Lower leg skin (tissue), 4 donors: ENCODE results near the gene MMP24. TPM values are rescaled to one million over a fixed set of nuclear protein-coding genes. Genes with fewer than 3 reads are reported as not detected.

Experiments
- DNase-seq, 2 donors: peaks; one replicate each; pipeline ENCODE4 v3.0.0-alpha.2; 2019; ENCODE audit warnings: low spot score in 2 of 2
- H3K4me3 ChIP-seq: fragments of 200-600 bp; sonication (generic); 2 replicates; pipeline ENCODE4 v1.5.1; 2017; ENCODE audit warnings: mild to moderate bottlenecking, low read depth; ENCODE audit not compliant: poor library complexity, severe bottlenecking
- POLR2A ChIP-seq, 2 donors: fragments of 450-650 bp; IDR thresholded peaks; one replicate each; pipeline ENCODE4 v1.6.1; 2016 to 2017; ENCODE audit warnings: antibody characterized with exemption in 2 of 2, mild to moderate bottlenecking in 1 of 2, moderate library complexity in 1 of 2
- WGBS, 2 donors: methylation state at CpG; one replicate each; pipeline ENCODE4 v1.1.5; 2018; 5-methylcytosine and 5-hydroxymethylcytosine counted together
- intact Hi-C: fragments of 100-400 bp; cut with DNase I; formaldehyde crosslinking; loops from one replicate; pipeline ENCODE4 v1.15.0; 2023; ENCODE audit warnings: low total_unique reads
- total RNA-seq, 4 donors: library from RNA; depleted of rRNA; stranded (reverse); fragments of >200 nt; gene quantifications; one replicate each; pipeline ENCODE4 v1.1.0, GENCODE V29; 2016
- TF ChIP-seq, protein P1 (sequence below), 3 donors: fragments of 450-650 bp; IDR thresholded peaks; one replicate each; pipeline ENCODE4 v1.5.1; 2016; ENCODE audit warnings: antibody characterized with exemption in 3 of 3, mild to moderate bottlenecking in 3 of 3, moderate library complexity in 2 of 3

MMP24 gene
- total RNA-seq, 4 donors from 2014 or later = 0.11 to 0.71 (median 0.27) TPM; not detected in 1

DNA sequence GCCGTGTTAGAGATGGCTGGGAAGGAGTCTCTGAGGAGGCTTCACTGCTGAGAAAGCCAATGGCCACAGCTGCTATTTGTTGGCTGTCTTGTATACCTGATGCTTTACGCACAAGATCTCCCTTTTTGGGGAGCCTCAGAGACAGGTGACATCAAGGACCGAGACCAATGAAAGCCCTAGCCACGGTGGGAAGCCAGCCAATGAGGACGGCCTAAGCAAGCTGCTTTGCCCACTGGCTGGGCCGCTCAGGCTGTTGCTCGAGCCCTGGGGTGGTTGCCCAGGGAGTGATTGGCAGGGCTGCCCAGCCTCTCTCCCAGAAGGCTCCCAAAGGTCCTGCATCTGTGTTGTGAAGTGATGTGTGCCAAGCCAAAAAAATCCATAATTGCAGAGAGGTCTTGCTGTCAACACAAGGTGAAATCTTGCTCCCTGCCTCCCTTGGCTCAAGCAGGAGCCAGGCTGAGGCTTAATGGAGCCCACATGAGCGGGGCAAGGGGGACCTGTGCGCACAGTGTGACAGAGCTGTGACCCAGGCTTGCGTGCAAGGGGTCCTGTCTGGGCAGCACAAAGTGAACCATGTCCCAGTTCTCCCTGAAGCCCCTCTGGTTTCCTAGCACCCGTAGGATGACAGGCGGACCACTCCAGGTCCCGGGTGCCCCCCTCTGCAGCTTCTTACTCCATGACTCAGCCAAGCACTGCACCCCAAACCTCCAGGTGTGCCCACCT, 47.1 kb downstream of the MMP24 start:
- intact Hi-C loops = no loop called here
- DNase-seq = no peak
- TF ChIP-seq, protein P1, sequence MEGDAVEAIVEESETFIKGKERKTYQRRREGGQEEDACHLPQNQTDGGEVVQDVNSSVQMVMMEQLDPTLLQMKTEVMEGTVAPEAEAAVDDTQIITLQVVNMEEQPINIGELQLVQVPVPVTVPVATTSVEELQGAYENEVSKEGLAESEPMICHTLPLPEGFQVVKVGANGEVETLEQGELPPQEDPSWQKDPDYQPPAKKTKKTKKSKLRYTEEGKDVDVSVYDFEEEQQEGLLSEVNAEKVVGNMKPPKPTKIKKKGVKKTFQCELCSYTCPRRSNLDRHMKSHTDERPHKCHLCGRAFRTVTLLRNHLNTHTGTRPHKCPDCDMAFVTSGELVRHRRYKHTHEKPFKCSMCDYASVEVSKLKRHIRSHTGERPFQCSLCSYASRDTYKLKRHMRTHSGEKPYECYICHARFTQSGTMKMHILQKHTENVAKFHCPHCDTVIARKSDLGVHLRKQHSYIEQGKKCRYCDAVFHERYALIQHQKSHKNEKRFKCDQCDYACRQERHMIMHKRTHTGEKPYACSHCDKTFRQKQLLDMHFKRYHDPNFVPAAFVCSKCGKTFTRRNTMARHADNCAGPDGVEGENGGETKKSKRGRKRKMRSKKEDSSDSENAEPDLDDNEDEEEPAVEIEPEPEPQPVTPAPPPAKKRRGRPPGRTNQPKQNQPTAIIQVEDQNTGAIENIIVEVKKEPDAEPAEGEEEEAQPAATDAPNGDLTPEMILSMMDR (IDR thresholded peaks at IDR 0.05) = no peak
- WGBS, 2 donors = 80 to 81% methylated on average over 13 of the region's 13 CpGs
- no peak overlapping the region for H3K4me3 ChIP-seq

DNA sequence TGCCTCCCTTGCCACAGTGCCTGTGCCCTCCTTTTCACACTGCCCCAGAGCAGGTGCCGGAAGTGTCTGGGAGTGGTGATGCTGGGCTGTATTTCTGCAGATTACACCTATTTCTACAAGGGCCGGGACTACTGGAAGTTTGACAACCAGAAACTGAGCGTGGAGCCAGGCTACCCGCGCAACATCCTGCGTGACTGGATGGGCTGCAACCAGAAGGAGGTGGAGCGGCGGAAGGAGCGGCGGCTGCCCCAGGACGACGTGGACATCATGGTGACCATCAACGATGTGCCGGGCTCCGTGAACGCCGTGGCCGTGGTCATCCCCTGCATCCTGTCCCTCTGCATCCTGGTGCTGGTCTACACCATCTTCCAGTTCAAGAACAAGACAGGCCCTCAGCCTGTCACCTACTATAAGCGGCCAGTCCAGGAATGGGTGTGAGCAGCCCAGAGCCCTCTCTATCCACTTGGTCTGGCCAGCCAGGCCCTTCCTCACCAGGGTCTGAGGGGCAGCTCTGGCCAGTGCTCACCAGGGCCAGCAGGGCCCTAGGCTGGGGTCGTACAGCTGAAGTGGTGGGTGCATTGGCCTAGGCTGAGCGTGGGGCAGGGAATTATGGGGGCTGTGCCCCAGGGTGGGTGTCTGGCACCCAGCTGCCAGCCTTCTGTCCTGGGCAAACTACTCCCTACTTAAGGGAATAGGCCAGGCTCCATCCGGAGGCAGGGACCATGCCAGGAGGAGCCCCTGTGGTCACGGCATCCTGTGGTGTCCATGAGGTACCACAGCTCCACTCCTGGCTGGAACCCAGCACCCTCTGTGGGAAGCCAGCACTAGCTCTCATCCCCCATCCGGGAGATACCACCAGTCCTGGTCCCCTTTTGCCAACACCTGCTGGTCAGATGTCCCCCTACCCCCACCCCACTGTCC, 47.9 kb downstream of the MMP24 start:
- H3K4me3 ChIP-seq = no peak overlapping the region
- TF ChIP-seq, protein P1 (IDR thresholded peaks at IDR 0.05) = no peak
- TF ChIP-seq POLR2A (IDR thresholded peaks at IDR 0.05) = no peak
- intact Hi-C loops = no loop called here
- WGBS, 2 donors = 86% methylated on average over 23 to 24 of the region's 24 CpGs
- DNase-seq = no peak

DNA sequence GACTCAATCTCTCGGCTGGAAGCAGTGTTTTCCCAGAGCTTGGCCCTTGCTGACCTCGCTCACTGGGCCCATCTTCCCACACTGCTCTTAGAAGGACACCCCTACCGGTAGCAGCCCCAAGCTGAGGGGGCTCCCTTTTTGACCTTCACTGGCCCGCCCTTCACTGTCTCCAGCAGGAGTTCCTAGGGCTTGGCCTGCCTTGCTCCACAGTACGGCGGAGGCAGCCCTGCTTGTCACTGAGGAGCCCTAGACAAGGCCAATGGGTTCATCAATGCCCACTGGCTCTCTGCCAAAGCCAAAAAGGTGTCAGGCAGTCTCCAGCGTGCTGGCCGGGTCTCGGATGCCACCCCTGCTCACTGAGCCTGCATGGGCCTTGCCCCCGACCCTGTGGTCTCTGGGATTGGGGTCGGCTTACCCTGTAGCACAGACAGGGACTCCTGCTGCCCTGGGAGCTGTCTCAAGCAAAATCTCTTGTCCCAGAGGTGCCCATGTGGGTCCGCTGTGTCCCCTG, 49.3 kb downstream of the MMP24 start:
- TF ChIP-seq, protein P1 (IDR thresholded peaks at IDR 0.05) = no peak
- no peak for TF ChIP-seq POLR2A (IDR thresholded peaks at IDR 0.05)
- 88 to 90% methylated on average over 8 to 12 of the region's 12 CpGs for WGBS, 2 donors
- no peak overlapping the region for H3K4me3 ChIP-seq
- intact Hi-C loops = no loop called here
- DNase-seq = no peak

DNA sequence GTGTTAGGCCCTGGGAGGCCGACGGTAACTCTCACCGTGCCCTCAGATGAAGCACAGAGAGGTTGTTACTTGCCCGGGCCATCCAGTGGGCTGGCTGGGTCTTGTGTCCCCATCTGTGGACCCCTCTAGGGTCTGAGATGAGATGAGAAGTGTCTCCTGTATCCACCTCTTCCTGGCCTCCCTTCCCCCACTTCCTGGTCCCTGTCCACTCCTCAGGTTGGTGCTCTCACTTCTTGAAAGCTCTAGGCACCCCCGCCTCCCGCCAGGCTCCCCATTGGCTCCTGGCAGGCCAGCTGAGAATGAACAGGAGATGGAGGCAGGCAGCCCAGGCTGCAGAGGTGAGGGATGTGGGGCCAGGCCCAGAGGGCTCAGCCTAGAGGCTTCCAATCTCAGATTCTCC, 49.9 kb downstream of the MMP24 start:
- H3K4me3 ChIP-seq = no peak overlapping the region
- intact Hi-C loops = no loop called here
- 87 to 95% methylated on average over 5 to 6 of the region's 6 CpGs for WGBS, 2 donors
- no peak for DNase-seq
- TF ChIP-seq, protein P1 (IDR thresholded peaks at IDR 0.05) = no peak
- no peak for TF ChIP-seq POLR2A (IDR thresholded peaks at IDR 0.05)

DNA sequence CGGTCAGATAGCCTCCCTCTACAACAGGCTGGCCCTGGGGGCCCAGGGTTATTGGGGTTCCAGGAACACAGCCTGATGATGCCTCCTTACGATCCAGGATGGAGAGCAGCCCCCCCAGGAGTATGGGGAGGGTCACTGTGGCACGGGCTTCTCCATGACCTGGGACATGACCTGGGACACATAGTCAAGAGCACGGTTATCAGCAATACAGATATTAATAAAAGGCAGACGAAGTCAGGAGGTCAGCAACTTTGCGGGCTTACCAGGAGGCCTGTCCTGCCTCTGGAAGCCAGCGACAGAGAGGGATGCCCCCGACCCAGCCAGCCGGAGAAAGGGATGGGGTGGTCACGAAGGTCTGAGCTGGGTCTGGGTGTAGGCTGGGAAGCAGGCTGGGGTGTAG, 50.6 kb downstream of the MMP24 start:
- WGBS, 2 donors = 10 to 14% methylated on average over 9 to 10 of the region's 10 CpGs
- DNase-seq = no peak
- H3K4me3 ChIP-seq = peak overlapping the region; percentile 51
- TF ChIP-seq, protein P1 (IDR thresholded peaks at IDR 0.05) = no peak
- TF ChIP-seq POLR2A (IDR thresholded peaks at IDR 0.05) = no peak
- intact Hi-C loops = no loop called here
